A673 (cell line): ENCODE data around the gene SMARCC1. TPM values are rescaled to one million over a fixed set of nuclear protein-coding genes. Genes with fewer than 3 reads are reported as not detected.
A peak's percentile ranks its signal among the peaks of the same experiment; 100 is the strongest.

Experiments used
- BruUV-seq: library from RNA; stranded (reverse); fragments of 400-500 nt; replicated peaks from 2 replicates; lab custom pipeline; 2021; lab: Mats Ljungman, UMichigan
- CTCF ChIA-PET: fragments of 300-600 bp; sonication (Branson Sonifier 250); formaldehyde crosslinking; loops from one replicate; lab custom pipeline; 2022; ENCODE audit warnings: antibody characterized with exemption; lab: Charles Lee
- POLR2A ChIA-PET: fragments of 300-600 bp; sonication (Branson Sonifier 250); formaldehyde crosslinking; loops from one replicate; lab custom pipeline; 2022; ENCODE audit warnings: antibody characterized with exemption; ENCODE audit not compliant: low non-redundant PET; lab: Charles Lee
- DNase-seq: peaks from one replicate; pipeline ENCODE4 v3.0.0-alpha.2; 2015; ENCODE audit warnings: low spot score
- H3K27ac ChIP-seq: fragments of 200-600 bp; sonication (generic); 2 replicates; pipeline ENCODE4 v1.5.1; 2016; ENCODE audit warnings: mixed run types, low read depth, mild to moderate bottlenecking, mixed read lengths, antibody characterized with exemption, low read length; ENCODE audit not compliant: poor library complexity, severe bottlenecking
- H3K27me3 ChIP-seq: fragments of 200-600 bp; sonication (generic); replicated peaks from 2 replicates; pipeline ENCODE4 v1.6.1; 2017; ENCODE audit warnings: mixed run types, low read depth, mild to moderate bottlenecking, mixed read lengths, antibody characterized with exemption, low read length; ENCODE audit not compliant: insufficient read depth, poor library complexity
- H3K36me3 ChIP-seq: fragments of 200-600 bp; sonication (generic); 2 replicates; pipeline ENCODE4 v1.6.1; 2016; ENCODE audit warnings: mixed run types, mild to moderate bottlenecking, mixed read lengths, antibody characterized with exemption, low read length; ENCODE audit not compliant: insufficient read depth, poor library complexity, severe bottlenecking
- H3K4me1 ChIP-seq: fragments of 200-600 bp; sonication (generic); 2 replicates; pipeline ENCODE4 v1.6.1; 2017; ENCODE audit warnings: mixed run types, mild to moderate bottlenecking, mixed read lengths, antibody characterized with exemption, low read length; ENCODE audit not compliant: insufficient read depth, poor library complexity, severe bottlenecking
- H3K4me3 ChIP-seq: fragments of 200-600 bp; sonication (generic); 2 replicates; pipeline ENCODE4 v1.5.1; 2016; ENCODE audit warnings: low read depth, mixed run types, mild to moderate bottlenecking, mixed read lengths, low read length; ENCODE audit not compliant: poor library complexity, severe bottlenecking
- H3K9me3 ChIP-seq: fragments of 200-600 bp; sonication (generic); 2 replicates; pipeline ENCODE4 v1.6.1; 2016; ENCODE audit warnings: mixed run types, low read depth, mild to moderate bottlenecking, mixed read lengths, antibody characterized with exemption, low read length; ENCODE audit not compliant: poor library complexity, severe bottlenecking
- EZH2 ChIP-seq: fragments of 200-600 bp; sonication (generic); IDR thresholded peaks from 2 replicates; pipeline ENCODE4 v1.6.1; 2017; ENCODE audit warnings: borderline replicate concordance, low read depth, mild to moderate bottlenecking, mixed read lengths, antibody characterized with exemption, low read length; ENCODE audit not compliant: poor library complexity, severe bottlenecking
- intact Hi-C: fragments of 100-400 bp; cut with micrococcal nuclease; formaldehyde crosslinking; loops from one replicate; pipeline ENCODE4 v1.10.0; 2022; ENCODE audit not compliant: unreplicated experiment
- total RNA-seq: library from RNA; stranded (reverse); gene quantifications from 2 replicates; pipeline ENCODE4 v1.2.3, GENCODE V29; 2021
- TF ChIP-seq, protein P1 (sequence below): fragments of 300-800, 200-600 bp; sonication (generic); conservative IDR thresholded peaks from 2 replicates; pipeline ENCODE4 v1.5.1; 2017; ENCODE audit warnings: low read depth, mild to moderate bottlenecking, antibody characterized with exemption, low read length, moderate library complexity, mixed read lengths

Gene SMARCC1
- total RNA-seq, 1 experiment from 2014 or later = 126 TPM

DNA sequence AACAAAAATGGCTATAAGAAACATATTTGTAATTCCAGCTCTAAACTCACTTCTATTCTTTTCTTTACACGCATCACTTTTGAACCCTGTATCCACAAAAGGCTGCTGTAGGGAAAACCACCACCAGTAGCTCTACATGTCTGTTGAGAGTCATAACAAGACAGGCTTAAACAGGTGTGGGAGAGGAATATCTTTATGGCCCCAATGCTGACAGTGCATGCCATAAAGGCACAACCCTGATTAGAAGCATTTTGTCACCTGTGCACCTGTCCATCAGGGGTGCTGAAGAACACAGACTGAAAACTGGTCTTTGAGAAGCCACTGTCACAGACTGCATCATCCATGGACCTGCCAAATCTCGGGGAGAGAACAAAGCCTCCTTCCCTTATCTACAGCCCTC lies 191.5 kb downstream of the SMARCC1 start:
- ChIA-PET POLR2A (no interaction called here), CTCF (no interaction called here)
- intact Hi-C loops = no loop called here
- Histone ChIP-seq H3K36me3 (peaks cover 84% of the 10 kb centered on the region), H3K27ac (no peak overlapping the region), H3K4me1 (no peaks in the 10 kb centered on the region), H3K9me3 (no peaks in the 10 kb centered on the region), H3K27me3 (no peaks in the 10 kb centered on the region), H3K4me3 (no peak overlapping the region)
- BruUV-seq = no TSS peak
- TF ChIP-seq, protein P1, sequence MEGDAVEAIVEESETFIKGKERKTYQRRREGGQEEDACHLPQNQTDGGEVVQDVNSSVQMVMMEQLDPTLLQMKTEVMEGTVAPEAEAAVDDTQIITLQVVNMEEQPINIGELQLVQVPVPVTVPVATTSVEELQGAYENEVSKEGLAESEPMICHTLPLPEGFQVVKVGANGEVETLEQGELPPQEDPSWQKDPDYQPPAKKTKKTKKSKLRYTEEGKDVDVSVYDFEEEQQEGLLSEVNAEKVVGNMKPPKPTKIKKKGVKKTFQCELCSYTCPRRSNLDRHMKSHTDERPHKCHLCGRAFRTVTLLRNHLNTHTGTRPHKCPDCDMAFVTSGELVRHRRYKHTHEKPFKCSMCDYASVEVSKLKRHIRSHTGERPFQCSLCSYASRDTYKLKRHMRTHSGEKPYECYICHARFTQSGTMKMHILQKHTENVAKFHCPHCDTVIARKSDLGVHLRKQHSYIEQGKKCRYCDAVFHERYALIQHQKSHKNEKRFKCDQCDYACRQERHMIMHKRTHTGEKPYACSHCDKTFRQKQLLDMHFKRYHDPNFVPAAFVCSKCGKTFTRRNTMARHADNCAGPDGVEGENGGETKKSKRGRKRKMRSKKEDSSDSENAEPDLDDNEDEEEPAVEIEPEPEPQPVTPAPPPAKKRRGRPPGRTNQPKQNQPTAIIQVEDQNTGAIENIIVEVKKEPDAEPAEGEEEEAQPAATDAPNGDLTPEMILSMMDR = no peak
- no peak for TF ChIP-seq EZH2
- DNase-seq = no peak

- BruUV-seq = no TSS peak
- CTCF ChIA-PET = no interaction called here
Observed at GRCh38 chr3:47588587-47588986, 193.1 kb downstream of the SMARCC1 start.

GRCh38 chr3:47588053-47588452 lies 193.6 kb downstream of the SMARCC1 start:
- Histone ChIP-seq H3K4me1 (no peaks in the 10 kb centered on the region), H3K27me3 (no peaks in the 10 kb centered on the region), H3K36me3 (peaks cover 72% of the 10 kb centered on the region), H3K4me3 (no peak overlapping the region), H3K9me3 (no peaks in the 10 kb centered on the region), H3K27ac (no peak overlapping the region)
- TF ChIP-seq EZH2 = no peak
- TF ChIP-seq, protein P1 = no peak
- intact Hi-C loops = no loop called here
- no TSS peak for BruUV-seq
- ChIA-PET CTCF (no interaction called here), POLR2A (no interaction called here)
- no peak for DNase-seq

More at GRCh38 chr3:47588587-47588986, 193.1 kb downstream of the SMARCC1 start:
- no peaks in the 10 kb centered on the region for H3K4me1 ChIP-seq
- POLR2A ChIA-PET = no interaction called here
- H3K27me3 ChIP-seq = no peaks in the 10 kb centered on the region
- H3K4me3 ChIP-seq = no peak overlapping the region
- intact Hi-C loops = no loop called here
- no peak for TF ChIP-seq EZH2
- TF ChIP-seq, protein P1 = no peak
- DNase-seq = no peak
- peak overlapping the region; percentile 16 for H3K27ac ChIP-seq
- peaks cover 77% of the 10 kb centered on the region for H3K36me3 ChIP-seq
- no peaks in the 10 kb centered on the region for H3K9me3 ChIP-seq
